ENCODE results near the gene BCAT1. TPM values are rescaled to one million over a fixed set of nuclear protein-coding genes. Genes with fewer than 3 reads are reported as not detected.

BCAT1 gene
- total and polyA plus RNA-seq, 2 experiments from 2014 or later = 53.6 to 181 TPM

- peaks cover 74% of the 10 kb centered on the region for H3K36me3 Mint-ChIP-seq (ENCODE audit: low read depth)
- Histone ChIP-seq H3K27ac (ENCODE audit: low read depth) (peak overlapping the region; percentile 12; the same call in 1 of the 2 replicates), H3K4me3 (no peak overlapping the region), H3K79me2 (replicated peaks; ENCODE audit: insufficient read depth) (peaks cover 15% of the 10 kb centered on the region), H3K36me3 (ENCODE audit: insufficient read depth) (peaks cover 17% of the 10 kb centered on the region), H3K4me1 (ENCODE audit: insufficient read depth) (peaks cover 10% of the 10 kb centered on the region; the same call in 1 of the 2 replicates), H3K4me2 (no peak overlapping the region), H3F3A (replicated peaks; ENCODE audit: low read depth) (no peaks in the 10 kb centered on the region), H4K20me1 (replicated peaks; ENCODE audit: insufficient read depth) (no peaks in the 10 kb centered on the region; the same call in 1 of the 2 replicates), H3K27me3 (ENCODE audit: insufficient read depth) (no peaks in the 10 kb centered on the region), H2AFZ (no peak overlapping the region), H3K9me2 (ENCODE audit: insufficient read depth) (no peaks in the 10 kb centered on the region)
- DNase-seq (ENCODE audit: low spot score) (no peak), ATAC-seq (no peak)
- peaks cover 41% of the 10 kb centered on the region for H3K4me1 Mint-ChIP-seq
- H3K9me3 Mint-ChIP-seq = peaks cover 19% of the 10 kb centered on the region
- H3K27ac Mint-ChIP-seq = peak overlapping the region; percentile 79
- H3K4me3 Mint-ChIP-seq = no peak overlapping the region
- H3K27me3 Mint-ChIP-seq (ENCODE audit: insufficient read depth, low read depth, poor library complexity) = peaks cover 13% of the 10 kb centered on the region
- TF ChIP-seq CTCF (conservative IDR thresholded peaks at IDR 0.05; ENCODE audit: low read depth in 2 of 2) (no peak), ZNF462 (CRISPR knock-in tag; IDR thresholded peaks at IDR 0.05) (no peak), ZNF331 (CRISPR knock-in tag; IDR thresholded peaks at IDR 0.05; ENCODE audit: low read depth) (no peak), JUNB (IDR thresholded peaks at IDR 0.05; ENCODE audit: unreplicated experiment) (no peak), STAT1 (IDR thresholded peaks at IDR 0.05; ENCODE audit: unreplicated experiment) (no peak), CREB1 (CRISPR knock-in tag; IDR thresholded peaks at IDR 0.05; ENCODE audit: low read depth) (no peak), POLR2AphosphoS5 (IDR thresholded peaks at IDR 0.05; ENCODE audit: low read depth) (no peak), EZH2 (IDR thresholded peaks at IDR 0.05; ENCODE audit: low read depth, unreplicated experiment) (no peak), ETS1 (IDR thresholded peaks at IDR 0.05) (no peak), ZNF114 (CRISPR knock-in tag; IDR thresholded peaks at IDR 0.05) (no peak), NANOG (IDR thresholded peaks at IDR 0.05; ENCODE audit: borderline replicate concordance) (no peak), REST (IDR thresholded peaks at IDR 0.05; ENCODE audit: unreplicated experiment) (no peak)
These were observed 94.9 kb downstream of the BCAT1 start for GRCh38 chr12:24854017-24854416.
